HFFc6 (cell line): ENCODE results near the gene PLEKHA7. TPM values are rescaled to one million over a fixed set of nuclear protein-coding genes. Genes with fewer than 3 reads are reported as not detected.
"Not testable (repeated sequence)": the region's sequence is repeated elsewhere in the genome, so short reads cannot be mapped to it uniquely, and the experiment has no call there.

Experiments used
- DNase-seq: peaks from one replicate; pipeline ENCODE4 v3.0.0-alpha.2; 2018
- H3K27ac Mint-ChIP-seq: 2 replicates; pipeline ENCODE4 v1.8.0; 2020; ENCODE audit warnings: mild to moderate bottlenecking, mixed read lengths
- H3K27me3 Mint-ChIP-seq: 2 replicates; pipeline ENCODE4 v1.8.0; 2021; ENCODE audit warnings: mild to moderate bottlenecking, moderate library complexity, mixed read lengths; ENCODE audit not compliant: insufficient read depth
- H3K36me3 Mint-ChIP-seq: 2 replicates; pipeline ENCODE4 v1.8.0; 2021; ENCODE audit warnings: low read depth, mixed read lengths
- H3K4me1 Mint-ChIP-seq: 2 replicates; pipeline ENCODE4 v1.8.0; 2020; ENCODE audit warnings: low read depth, mixed read lengths
- H3K4me3 Mint-ChIP-seq: 2 replicates; pipeline ENCODE4 v1.8.0; 2020; ENCODE audit warnings: mild to moderate bottlenecking, moderate library complexity, mixed read lengths
- H3K9me3 Mint-ChIP-seq: 2 replicates; pipeline ENCODE4 v1.8.0; 2020; ENCODE audit warnings: mild to moderate bottlenecking, mixed read lengths
- long read RNA-seq: library from polyadenylated mRNA; unstranded; transcript quantifications from one replicate; pipeline ENCODE4 v2.0.0, GENCODE V29; 2019
- total RNA-seq, 6 experiments: library from RNA; stranded (reverse); fragmentation: NEBNext Ultra II Directional; extraction: Animal tissue kit (Norgen Biotek cat#: 25700); gene quantifications; 2 replicates in 1 of 6; 3 replicates in 5 of 6; pipeline ENCODE4 v1.2.3, GENCODE V29; 2021
- TF ChIP-seq, protein P1 (sequence below): fragments of 200-600 bp; sonication (generic); IDR thresholded peaks from 2 replicates; pipeline ENCODE4 v1.5.0; 2021; ENCODE audit warnings: antibody characterized with exemption, mild to moderate bottlenecking

Gene PLEKHA7
- total RNA-seq: under 1 TPM in 3 of 6 experiments, not detected in 3; 0.07 to 0.24 (median 0.08) TPM
- long read RNA-seq: 0 reads

- H3K9me3 Mint-ChIP-seq: no peaks in the 10 kb centered on the region
- DNase-seq: no peak
- TF ChIP-seq, protein P1, sequence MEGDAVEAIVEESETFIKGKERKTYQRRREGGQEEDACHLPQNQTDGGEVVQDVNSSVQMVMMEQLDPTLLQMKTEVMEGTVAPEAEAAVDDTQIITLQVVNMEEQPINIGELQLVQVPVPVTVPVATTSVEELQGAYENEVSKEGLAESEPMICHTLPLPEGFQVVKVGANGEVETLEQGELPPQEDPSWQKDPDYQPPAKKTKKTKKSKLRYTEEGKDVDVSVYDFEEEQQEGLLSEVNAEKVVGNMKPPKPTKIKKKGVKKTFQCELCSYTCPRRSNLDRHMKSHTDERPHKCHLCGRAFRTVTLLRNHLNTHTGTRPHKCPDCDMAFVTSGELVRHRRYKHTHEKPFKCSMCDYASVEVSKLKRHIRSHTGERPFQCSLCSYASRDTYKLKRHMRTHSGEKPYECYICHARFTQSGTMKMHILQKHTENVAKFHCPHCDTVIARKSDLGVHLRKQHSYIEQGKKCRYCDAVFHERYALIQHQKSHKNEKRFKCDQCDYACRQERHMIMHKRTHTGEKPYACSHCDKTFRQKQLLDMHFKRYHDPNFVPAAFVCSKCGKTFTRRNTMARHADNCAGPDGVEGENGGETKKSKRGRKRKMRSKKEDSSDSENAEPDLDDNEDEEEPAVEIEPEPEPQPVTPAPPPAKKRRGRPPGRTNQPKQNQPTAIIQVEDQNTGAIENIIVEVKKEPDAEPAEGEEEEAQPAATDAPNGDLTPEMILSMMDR: no peak
- peaks cover 8% of the 10 kb centered on the region; the same call in 1 of the 2 replicates for H3K4me1 Mint-ChIP-seq
- H3K4me3 Mint-ChIP-seq: peak within 1 kb of the TSS; percentile 70
- H3K36me3 Mint-ChIP-seq: no peaks in the 10 kb centered on the region; the same call in 1 of the 2 replicates
- peaks cover 29% of the 10 kb centered on the region for H3K27me3 Mint-ChIP-seq
- no peak within 1 kb of the TSS for H3K27ac Mint-ChIP-seq
Measured at GRCh38 chr11:17014321-17014832, at the start of gene PLEKHA7. Gene PLEKHA7, minus strand, starts transcription at chr11:17014414. Its CDS starts 13 bp downstream, at chr11:17014401.

DNA sequence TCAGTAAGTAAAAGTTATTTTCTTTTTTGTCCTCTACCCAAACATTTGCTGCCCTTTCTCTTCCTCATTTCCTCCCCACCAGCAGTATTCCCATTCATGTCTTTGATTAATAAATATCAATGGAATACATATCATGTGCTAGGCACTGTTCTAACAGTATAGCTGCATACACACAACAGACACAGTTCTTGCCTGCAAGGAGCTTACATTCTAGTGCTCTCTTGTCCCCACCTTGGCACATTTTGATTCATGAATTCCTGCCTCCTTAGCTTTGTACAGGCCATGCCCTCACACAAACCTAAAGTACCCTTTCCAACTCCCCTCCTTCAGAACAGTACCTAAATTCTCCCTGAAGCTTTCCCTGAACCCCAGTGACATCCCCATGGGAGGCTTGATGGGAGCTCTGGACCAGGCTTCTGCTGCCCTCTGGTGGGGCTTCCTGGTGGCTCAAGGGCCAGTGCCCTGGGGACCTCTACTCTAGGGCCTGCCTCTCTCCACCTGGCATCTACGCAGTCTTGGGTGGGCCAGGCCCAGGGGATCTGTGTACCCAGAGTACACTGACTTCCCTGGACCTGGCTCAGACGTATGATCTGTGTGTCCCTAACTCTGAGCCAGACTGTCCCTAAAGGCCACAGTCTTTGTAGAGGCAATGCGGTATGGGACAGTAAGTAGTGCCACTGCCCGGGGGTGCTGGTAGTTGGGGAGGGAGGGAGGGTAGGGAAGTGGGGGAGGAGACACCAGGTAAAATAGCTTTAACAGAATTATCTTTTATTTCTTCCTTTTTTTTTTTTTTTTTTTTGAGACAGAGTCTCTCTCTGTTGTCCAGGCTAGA, 49.2 kb upstream of the PLEKHA7 start:
- H3K36me3 Mint-ChIP-seq: no peaks in the 10 kb centered on the region
- no peaks in the 10 kb centered on the region for H3K4me1 Mint-ChIP-seq
- no peak overlapping the region for H3K27ac Mint-ChIP-seq
- peaks cover 2% of the 10 kb centered on the region; the same call in 1 of the 2 replicates for H3K27me3 Mint-ChIP-seq
- TF ChIP-seq, protein P1: peak; percentile 84
- DNase-seq: peak; percentile 32
- H3K4me3 Mint-ChIP-seq: no peak overlapping the region
- H3K9me3 Mint-ChIP-seq: no peaks in the 10 kb centered on the region

DNA sequence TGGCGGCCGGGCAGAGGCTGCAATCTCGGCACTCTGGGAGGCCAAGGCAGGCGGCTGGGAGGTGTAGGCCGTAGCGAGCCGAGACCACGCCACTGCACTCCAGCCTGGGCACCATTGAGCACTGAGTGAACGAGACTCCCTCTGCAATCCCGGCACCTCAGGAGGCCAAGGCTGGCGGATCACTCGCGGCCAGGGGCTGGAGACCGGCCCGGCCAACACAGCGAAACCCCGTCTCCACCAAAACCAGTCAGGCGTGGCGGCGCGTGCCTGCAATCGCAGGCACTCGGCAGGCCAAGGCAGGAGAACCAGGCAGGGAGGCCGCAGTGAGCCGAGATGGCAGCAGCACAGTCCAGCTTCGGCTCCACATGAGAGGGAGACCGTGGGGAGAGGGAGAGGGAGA, 36.9 kb upstream of the PLEKHA7 start:
- not testable (repeated sequence) for DNase-seq, H3K4me1 Mint-ChIP-seq, H3K36me3 Mint-ChIP-seq, H3K27me3 Mint-ChIP-seq, H3K4me3 Mint-ChIP-seq, H3K9me3 Mint-ChIP-seq, H3K27ac Mint-ChIP-seq

DNA sequence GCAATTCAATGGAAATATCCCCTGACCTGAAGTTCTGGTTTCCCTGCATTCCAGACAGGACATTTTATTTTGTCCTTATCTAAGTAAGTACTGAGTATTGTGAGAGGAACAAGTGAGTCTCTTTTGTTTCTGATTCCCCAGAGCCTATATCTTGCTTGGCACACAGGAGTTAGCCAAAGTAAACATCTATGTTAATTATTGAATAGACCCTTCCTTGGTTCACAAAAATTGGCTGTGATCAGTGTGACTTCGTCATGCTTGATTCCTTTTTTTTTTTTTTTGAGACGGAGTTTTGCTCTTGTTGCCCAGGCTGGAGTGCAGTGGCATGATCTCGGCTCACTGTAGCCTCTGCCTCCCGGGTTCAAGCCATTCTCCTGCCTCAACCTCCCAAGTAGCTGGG, 34.3 kb upstream of the PLEKHA7 start:
- H3K4me1 Mint-ChIP-seq, H3K4me3 Mint-ChIP-seq, H3K36me3 Mint-ChIP-seq, DNase-seq, H3K9me3 Mint-ChIP-seq, H3K27me3 Mint-ChIP-seq, H3K27ac Mint-ChIP-seq: not testable (repeated sequence)

DNA sequence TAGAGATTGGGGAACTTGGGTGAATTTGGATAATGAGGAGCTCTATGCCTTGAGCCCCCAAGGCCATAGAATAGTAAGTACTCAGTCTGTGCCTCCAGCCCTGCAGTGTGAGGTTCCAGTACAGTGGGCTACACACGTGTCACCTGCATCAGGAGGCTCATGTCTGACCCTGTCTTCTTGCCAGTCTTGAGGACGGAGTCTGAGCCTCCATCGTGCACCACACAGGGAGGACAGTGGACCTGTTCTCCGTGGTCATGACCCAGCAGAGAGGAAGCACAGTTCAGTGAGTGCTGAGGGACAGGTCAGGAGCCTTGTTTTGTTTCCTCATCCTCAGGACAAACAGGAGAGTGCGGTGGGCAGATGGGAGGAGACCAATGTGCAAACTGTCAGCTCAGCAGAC, 32.5 kb upstream of the PLEKHA7 start:
- H3K9me3 Mint-ChIP-seq: no peaks in the 10 kb centered on the region
- no peaks in the 10 kb centered on the region for H3K4me1 Mint-ChIP-seq
- no peak overlapping the region for H3K4me3 Mint-ChIP-seq
- no peaks in the 10 kb centered on the region for H3K36me3 Mint-ChIP-seq
- H3K27ac Mint-ChIP-seq: no peak overlapping the region
- peaks cover 3% of the 10 kb centered on the region; the same call in 1 of the 2 replicates for H3K27me3 Mint-ChIP-seq
- no peak for DNase-seq
- TF ChIP-seq, protein P1: no peak

DNA sequence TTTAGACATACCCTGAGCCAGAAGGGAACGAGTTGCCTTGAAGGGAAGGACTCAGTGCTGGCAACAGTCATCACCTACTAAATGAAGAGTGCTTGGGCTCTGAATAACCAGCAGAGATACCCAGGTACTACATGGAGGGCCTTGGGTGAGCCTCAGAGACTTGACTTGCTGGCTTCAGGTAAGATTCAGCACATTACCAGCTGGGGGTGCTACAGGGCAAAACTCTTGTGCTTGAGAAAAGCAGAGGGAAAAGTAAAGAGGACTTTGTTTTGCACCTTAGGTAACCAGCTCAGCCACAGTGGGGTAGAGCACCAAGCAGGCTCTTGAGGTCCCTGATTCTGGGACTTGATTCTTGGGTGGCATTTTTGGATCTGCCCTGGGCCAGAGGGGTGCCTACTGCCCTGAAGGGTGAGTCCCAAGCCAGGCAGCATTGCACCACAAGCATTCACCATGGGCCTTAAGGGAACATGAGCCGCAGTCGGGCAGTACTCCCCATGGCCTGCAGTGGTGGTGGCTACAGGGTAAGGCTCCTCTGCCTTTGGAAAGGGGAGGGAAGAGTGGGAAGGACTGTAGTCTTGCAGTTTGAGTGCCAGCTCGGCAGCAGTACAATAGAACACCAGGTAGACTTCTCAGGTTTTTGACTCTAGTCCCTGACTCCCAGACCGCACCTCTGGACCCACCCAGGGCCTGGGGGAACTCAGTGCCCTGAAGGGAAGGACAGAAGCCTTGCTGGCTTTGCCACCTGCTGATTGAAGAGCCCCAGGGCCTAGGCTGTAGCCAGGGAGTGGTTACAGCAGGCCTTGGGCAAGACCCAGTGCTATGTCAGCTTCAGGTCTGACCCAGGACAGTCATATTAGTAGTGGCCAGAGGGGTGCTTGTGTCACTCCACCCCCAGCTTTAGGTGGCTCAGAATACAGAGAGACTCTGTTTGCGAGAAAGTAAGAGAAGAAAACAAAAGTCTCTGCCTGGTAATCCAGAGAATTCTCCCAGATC, 22.7 kb upstream of the PLEKHA7 start:
- TF ChIP-seq, protein P1: no peak
- H3K4me3 Mint-ChIP-seq: no peak overlapping the region
- peaks cover 5% of the 10 kb centered on the region for H3K27me3 Mint-ChIP-seq
- H3K4me1 Mint-ChIP-seq: no peaks in the 10 kb centered on the region
- H3K36me3 Mint-ChIP-seq: no peaks in the 10 kb centered on the region
- no peaks in the 10 kb centered on the region for H3K9me3 Mint-ChIP-seq
- no peak for DNase-seq
- no peak overlapping the region for H3K27ac Mint-ChIP-seq

DNA sequence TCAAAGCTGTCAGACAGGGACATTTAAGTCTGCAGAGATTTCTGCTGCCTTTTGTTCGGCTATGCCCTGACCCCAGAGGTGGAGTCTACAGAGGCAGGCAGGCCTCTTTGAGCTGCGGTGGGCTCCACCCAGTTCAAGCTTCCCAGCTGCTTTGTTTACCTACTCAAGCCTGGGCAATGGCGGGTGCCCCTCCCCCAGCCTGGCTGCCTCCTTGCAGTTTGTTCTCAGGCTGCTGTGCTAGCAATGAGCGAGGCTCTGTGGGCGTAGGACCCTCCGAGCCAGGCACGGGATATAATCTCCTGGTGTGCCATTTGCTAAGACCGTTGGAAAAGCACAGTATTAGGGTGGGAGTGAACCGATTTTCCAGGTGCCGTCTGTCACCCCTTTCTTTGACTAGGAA, 19.8 kb upstream of the PLEKHA7 start:
- not testable (repeated sequence) for H3K27ac Mint-ChIP-seq, H3K27me3 Mint-ChIP-seq, H3K4me3 Mint-ChIP-seq, H3K4me1 Mint-ChIP-seq, H3K36me3 Mint-ChIP-seq, DNase-seq, H3K9me3 Mint-ChIP-seq
